Measurements from ENCODE around the gene ANAPC7.
"Not testable (repeated sequence)": the region's sequence is repeated elsewhere in the genome, so short reads cannot be mapped to it uniquely, and the experiment has no call there.

Gene ANAPC7

DNA sequence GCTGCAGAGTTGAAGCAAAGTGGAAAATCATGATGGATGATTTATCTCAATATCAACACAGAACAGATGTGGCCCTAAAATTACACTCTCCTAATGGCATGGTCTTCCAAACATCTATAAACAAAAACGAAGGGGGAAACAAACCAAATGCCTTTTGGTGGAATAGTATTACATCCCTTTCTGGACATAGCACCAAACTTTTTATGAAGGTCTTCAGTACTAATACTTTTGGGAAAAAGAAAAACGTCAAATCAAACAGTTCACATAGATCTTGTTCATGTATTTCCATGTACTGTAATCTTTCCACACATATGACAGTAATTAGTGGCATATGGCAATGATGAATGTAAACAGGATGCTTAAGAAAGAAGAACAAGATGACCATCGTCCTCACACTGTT, 22.9 kb upstream of the ANAPC7 start:
- DNase-seq (ENCODE audit: low read depth in 1 of 2, low spot score in 1 of 2), result no peak
- TF ChIP-seq, protein P1, sequence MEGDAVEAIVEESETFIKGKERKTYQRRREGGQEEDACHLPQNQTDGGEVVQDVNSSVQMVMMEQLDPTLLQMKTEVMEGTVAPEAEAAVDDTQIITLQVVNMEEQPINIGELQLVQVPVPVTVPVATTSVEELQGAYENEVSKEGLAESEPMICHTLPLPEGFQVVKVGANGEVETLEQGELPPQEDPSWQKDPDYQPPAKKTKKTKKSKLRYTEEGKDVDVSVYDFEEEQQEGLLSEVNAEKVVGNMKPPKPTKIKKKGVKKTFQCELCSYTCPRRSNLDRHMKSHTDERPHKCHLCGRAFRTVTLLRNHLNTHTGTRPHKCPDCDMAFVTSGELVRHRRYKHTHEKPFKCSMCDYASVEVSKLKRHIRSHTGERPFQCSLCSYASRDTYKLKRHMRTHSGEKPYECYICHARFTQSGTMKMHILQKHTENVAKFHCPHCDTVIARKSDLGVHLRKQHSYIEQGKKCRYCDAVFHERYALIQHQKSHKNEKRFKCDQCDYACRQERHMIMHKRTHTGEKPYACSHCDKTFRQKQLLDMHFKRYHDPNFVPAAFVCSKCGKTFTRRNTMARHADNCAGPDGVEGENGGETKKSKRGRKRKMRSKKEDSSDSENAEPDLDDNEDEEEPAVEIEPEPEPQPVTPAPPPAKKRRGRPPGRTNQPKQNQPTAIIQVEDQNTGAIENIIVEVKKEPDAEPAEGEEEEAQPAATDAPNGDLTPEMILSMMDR (IDR thresholded peaks at IDR 0.05; ENCODE audit: insufficient read depth, low read length), result no peak
- Histone ChIP-seq H3K27ac (replicated peaks) (no peak overlapping the region), H3K4me3 (replicated peaks; ENCODE audit: insufficient read depth, low read length) (no peak overlapping the region), H3K27me3 (ENCODE audit: insufficient read depth, poor library complexity, severe bottlenecking) (no peaks in the 10 kb centered on the region)

DNA sequence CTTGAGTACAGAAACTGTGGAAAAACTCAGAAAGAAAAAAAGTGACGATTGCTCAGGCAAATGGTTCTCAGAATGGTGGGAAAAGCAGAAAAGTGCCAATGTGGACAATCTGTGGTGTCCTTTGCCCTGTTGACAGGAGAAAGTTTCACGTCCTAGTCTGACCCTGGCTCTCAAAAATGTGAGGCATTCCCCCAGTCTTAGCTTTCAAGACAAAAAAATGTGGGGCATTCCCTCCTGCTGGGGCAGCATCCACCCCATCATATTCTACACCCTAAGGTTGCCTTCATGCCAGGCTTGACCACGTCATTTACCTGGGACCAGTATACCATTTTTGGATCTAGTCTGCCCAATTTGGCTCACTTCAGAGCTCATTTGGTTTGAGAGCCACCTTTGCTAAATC, 20.7 kb upstream of the ANAPC7 start:
- no peak overlapping the region for H3K27ac ChIP-seq (replicated peaks)
- no peak overlapping the region for H3K4me3 ChIP-seq (replicated peaks; ENCODE audit: insufficient read depth, low read length)
- DNase-seq (ENCODE audit: low read depth in 1 of 2, low spot score in 1 of 2), result no peak
- no peaks in the 10 kb centered on the region for H3K27me3 ChIP-seq (ENCODE audit: insufficient read depth, poor library complexity, severe bottlenecking)
- no peak for TF ChIP-seq SPI1 (IDR thresholded peaks at IDR 0.05; ENCODE audit: borderline replicate concordance, low read depth)
- TF ChIP-seq GABPA (IDR thresholded peaks at IDR 0.05; ENCODE audit: low read depth), result no peak
- TF ChIP-seq POLR2AphosphoS5 (IDR thresholded peaks at IDR 0.05; ENCODE audit: low read depth), result no peak
- TF ChIP-seq, protein P2, sequence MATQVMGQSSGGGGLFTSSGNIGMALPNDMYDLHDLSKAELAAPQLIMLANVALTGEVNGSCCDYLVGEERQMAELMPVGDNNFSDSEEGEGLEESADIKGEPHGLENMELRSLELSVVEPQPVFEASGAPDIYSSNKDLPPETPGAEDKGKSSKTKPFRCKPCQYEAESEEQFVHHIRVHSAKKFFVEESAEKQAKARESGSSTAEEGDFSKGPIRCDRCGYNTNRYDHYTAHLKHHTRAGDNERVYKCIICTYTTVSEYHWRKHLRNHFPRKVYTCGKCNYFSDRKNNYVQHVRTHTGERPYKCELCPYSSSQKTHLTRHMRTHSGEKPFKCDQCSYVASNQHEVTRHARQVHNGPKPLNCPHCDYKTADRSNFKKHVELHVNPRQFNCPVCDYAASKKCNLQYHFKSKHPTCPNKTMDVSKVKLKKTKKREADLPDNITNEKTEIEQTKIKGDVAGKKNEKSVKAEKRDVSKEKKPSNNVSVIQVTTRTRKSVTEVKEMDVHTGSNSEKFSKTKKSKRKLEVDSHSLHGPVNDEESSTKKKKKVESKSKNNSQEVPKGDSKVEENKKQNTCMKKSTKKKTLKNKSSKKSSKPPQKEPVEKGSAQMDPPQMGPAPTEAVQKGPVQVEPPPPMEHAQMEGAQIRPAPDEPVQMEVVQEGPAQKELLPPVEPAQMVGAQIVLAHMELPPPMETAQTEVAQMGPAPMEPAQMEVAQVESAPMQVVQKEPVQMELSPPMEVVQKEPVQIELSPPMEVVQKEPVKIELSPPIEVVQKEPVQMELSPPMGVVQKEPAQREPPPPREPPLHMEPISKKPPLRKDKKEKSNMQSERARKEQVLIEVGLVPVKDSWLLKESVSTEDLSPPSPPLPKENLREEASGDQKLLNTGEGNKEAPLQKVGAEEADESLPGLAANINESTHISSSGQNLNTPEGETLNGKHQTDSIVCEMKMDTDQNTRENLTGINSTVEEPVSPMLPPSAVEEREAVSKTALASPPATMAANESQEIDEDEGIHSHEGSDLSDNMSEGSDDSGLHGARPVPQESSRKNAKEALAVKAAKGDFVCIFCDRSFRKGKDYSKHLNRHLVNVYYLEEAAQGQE (IDR thresholded peaks at IDR 0.05; ENCODE audit: insufficient replicate concordance, low read depth), result no peak
- TF ChIP-seq, protein P1 (IDR thresholded peaks at IDR 0.05; ENCODE audit: insufficient read depth, low read length), result no peak

DNA sequence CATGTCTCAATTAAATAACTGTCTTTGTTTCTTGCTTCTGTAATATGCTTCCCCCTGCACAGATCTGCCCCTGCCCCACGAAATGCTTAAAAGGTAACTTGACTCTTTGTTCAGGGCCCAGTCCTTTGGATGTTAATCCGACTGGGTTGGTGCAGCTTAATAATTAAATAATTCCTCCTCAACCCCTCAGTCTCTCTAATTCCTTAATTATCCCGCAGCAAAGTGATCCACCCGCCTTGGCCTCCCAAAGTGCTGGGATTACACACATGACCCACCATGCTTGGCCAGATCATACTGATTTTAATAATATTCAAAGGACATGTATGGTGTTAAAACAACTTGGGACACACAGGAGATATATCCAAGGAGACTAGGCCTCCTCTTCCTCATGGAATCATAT, 18.2 kb upstream of the ANAPC7 start:
- TF ChIP-seq, protein P2 (IDR thresholded peaks at IDR 0.05; ENCODE audit: insufficient replicate concordance, low read depth), result no peak
- TF ChIP-seq POLR2AphosphoS5 (IDR thresholded peaks at IDR 0.05; ENCODE audit: low read depth) (no peak), GABPA (IDR thresholded peaks at IDR 0.05; ENCODE audit: low read depth) (no peak), SPI1 (IDR thresholded peaks at IDR 0.05; ENCODE audit: borderline replicate concordance, low read depth) (no peak)
- TF ChIP-seq, protein P1 (IDR thresholded peaks at IDR 0.05; ENCODE audit: insufficient read depth, low read length), result no peak
- H3K4me3 ChIP-seq (replicated peaks; ENCODE audit: insufficient read depth, low read length), result no peak overlapping the region

DNA sequence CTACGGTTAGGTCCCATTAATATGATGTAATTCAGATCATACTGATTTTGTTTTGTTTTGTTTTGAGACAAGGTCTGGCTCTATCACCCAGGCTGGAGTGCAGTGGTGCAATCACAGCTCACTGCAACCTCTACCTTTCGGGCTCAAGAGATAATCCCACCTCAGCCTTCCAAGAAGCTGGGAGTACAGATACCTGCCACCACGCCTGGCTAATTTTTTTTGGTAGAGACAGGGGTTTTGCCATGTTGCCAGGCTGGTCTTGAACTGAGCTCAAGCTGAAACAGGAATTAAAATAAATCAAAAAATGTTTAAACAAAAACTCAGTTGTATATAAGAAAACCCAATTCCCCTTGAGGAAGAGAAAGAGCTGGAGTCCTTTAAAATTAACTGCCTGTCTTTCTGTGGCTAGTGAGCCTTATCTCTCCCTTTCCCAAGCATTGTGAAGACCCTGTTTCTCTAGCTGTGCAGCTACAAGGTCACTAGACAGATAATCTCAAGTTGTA, 17.7 kb upstream of the ANAPC7 start:
- TF ChIP-seq GABPA (IDR thresholded peaks at IDR 0.05; ENCODE audit: low read depth), result no peak
- no peak for TF ChIP-seq SPI1 (IDR thresholded peaks at IDR 0.05; ENCODE audit: borderline replicate concordance, low read depth)
- no peak for TF ChIP-seq POLR2AphosphoS5 (IDR thresholded peaks at IDR 0.05; ENCODE audit: low read depth)
- TF ChIP-seq, protein P1 (IDR thresholded peaks at IDR 0.05; ENCODE audit: insufficient read depth, low read length), result no peak
- TF ChIP-seq, protein P2 (IDR thresholded peaks at IDR 0.05; ENCODE audit: insufficient replicate concordance, low read depth), result no peak
- no peak overlapping the region for H3K27ac ChIP-seq (replicated peaks)
- H3K27me3 ChIP-seq (ENCODE audit: insufficient read depth, poor library complexity, severe bottlenecking), result no peaks in the 10 kb centered on the region
- no peak for DNase-seq (ENCODE audit: low read depth in 1 of 2, low spot score in 1 of 2)
- H3K4me3 ChIP-seq (replicated peaks; ENCODE audit: insufficient read depth, low read length), result no peak overlapping the region

More for the DNA sequence above, 18.2 kb upstream of the ANAPC7 start:
- DNase-seq (ENCODE audit: low read depth in 1 of 2, low spot score in 1 of 2), result no peak
- no peak overlapping the region for H3K27ac ChIP-seq (replicated peaks)
- no peaks in the 10 kb centered on the region for H3K27me3 ChIP-seq (ENCODE audit: insufficient read depth, poor library complexity, severe bottlenecking)

DNA sequence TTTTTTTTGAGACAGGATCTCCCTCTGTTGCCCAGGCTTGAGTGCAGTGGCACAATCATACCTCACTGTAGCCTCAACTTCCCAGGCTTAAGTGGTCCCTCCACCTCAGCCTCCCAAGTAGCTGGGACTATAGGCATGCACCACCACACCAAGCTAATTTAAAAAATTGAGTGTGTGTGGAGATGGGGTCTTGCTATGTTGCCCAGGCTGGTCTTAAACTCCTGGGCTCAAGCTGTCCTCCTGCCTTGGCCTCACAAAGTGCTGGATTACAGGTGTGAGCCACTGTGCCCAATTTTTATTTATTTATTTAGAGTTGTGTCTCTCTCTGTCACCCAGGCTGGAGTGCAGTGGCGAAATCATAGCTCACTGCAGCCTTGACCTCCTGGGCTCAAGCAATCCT, 17.1 kb upstream of the ANAPC7 start:
- not testable (repeated sequence) for H3K27ac ChIP-seq (replicated peaks); H3K27me3 ChIP-seq (ENCODE audit: insufficient read depth, poor library complexity, severe bottlenecking); DNase-seq (ENCODE audit: low read depth in 1 of 2, low spot score in 1 of 2); H3K4me3 ChIP-seq (replicated peaks; ENCODE audit: insufficient read depth, low read length)

Data from HL-60 (cell line).